Spleen (tissue), 11 donors: Measurements from ENCODE around the gene CRTC3. TPM values are rescaled to one million over a fixed set of nuclear protein-coding genes. Genes with fewer than 3 reads are reported as not detected.
A peak's percentile ranks its signal among the peaks of the same experiment; 100 is the strongest.

Experiments
- DNase-seq: peaks from one replicate; pipeline ENCODE4 v3.0.0-alpha.2; 2020
- H3K27ac ChIP-seq, 8 donors: fragments of 200-600 bp; sonication (generic) in 7 of 8; 1 replicate in 4 of 8; 2 replicates in 4 of 8; pipeline versions ENCODE4 v1.5.0 to v1.8.0; 2016 to 2021; ENCODE audit warnings: inconsistent platforms in 4 of 8, mild to moderate bottlenecking in 4 of 8, moderate library complexity in 1 of 8
- H3K27me3 ChIP-seq, 7 donors: fragments of 200-600 bp; sonication (generic) in 6 of 7; replicated peaks in 1 of 7; 1 replicate in 4 of 7; 2 replicates in 3 of 7; pipeline versions ENCODE4 v1.5.0 to v1.8.0; 2016 to 2021; ENCODE audit warnings: inconsistent platforms in 3 of 7, mild to moderate bottlenecking in 1 of 7
- H3K36me3 ChIP-seq, 6 donors: fragments of 200-600 bp; sonication (generic) in 5 of 6; 1 replicate in 4 of 6; 2 replicates in 2 of 6; pipeline versions ENCODE4 v1.5.0 to v1.8.0; 2016 to 2021; ENCODE audit warnings: inconsistent platforms in 2 of 6
- H3K4me1 ChIP-seq, 6 donors: fragments of 200-600 bp; sonication (generic) in 5 of 6; 1 replicate in 3 of 6; 2 replicates in 3 of 6; pipeline versions ENCODE4 v1.5.0 to v1.8.0; 2016 to 2021; ENCODE audit warnings: inconsistent platforms in 3 of 6
- H3K4me3 ChIP-seq, 8 donors: fragments of 200-600 bp; sonication (generic) in 7 of 8; 1 replicate in 4 of 8; 2 replicates in 4 of 8; pipeline versions ENCODE4 v1.5.0 to v1.8.0; 2016 to 2021; ENCODE audit warnings: inconsistent platforms in 4 of 8, mild to moderate bottlenecking in 4 of 8, moderate library complexity in 2 of 8
- H3K9me3 ChIP-seq, 8 donors: fragments of 200-600 bp; sonication (generic) in 7 of 8; 1 replicate in 4 of 8; 2 replicates in 4 of 8; pipeline versions ENCODE4 v1.5.0 to v1.8.0; 2016 to 2021; ENCODE audit warnings: inconsistent platforms in 4 of 8
- POLR2A ChIP-seq, 3 donors: fragments of 450-650 bp; IDR thresholded peaks; one replicate each; pipeline ENCODE4 v1.5.1; 2017; ENCODE audit warnings: antibody characterized with exemption in 3 of 3, mild to moderate bottlenecking in 1 of 3
- POLR2AphosphoS5 ChIP-seq, 3 donors: sonication (generic); formaldehyde crosslinking; IDR thresholded peaks; one replicate each; pipeline ENCODE4 v1.5.1; 2017; ENCODE audit warnings: antibody characterized with exemption in 3 of 3
- WGBS, 5 donors: extraction: QIAGEN DNeasy Blood & Tissue Kit in 3 of 5; methylation state at CpG; one replicate each; pipeline versions ENCODE4 v1.1.5 to v1.1.7; 2013 to 2018; 5-methylcytosine and 5-hydroxymethylcytosine counted together
- intact Hi-C: fragments of 100-400 bp; cut with DNase I; formaldehyde crosslinking; loops from one replicate; pipeline ENCODE4 v1.15.0; 2023; ENCODE audit warnings: low total_unique reads
- polyA plus RNA-seq, 3 donors: library from polyadenylated mRNA; stranded (reverse); fragments of 200-250 nt; gene quantifications; one replicate each; pipeline ENCODE4 v1.2.1, GENCODE V29; 2013
- total RNA-seq, 7 donors: library from RNA; depleted of rRNA in 3 of 7; stranded (reverse); fragments of >200 nt in 3 of 7; fragmentation: NEBNext Ultra II Directional in 4 of 7; extraction: Animal tissue kit (Norgen Biotek cat#: 25700) in 4 of 7; gene quantifications; one replicate each; pipeline versions ENCODE4 v1.1.0 to v1.2.1, GENCODE V29; 2016 to 2021
- TF ChIP-seq, protein P1 (sequence below), 11 experiments: fragments of 200-600 bp in 7 of 11; fragments of 450-650 bp in 4 of 11; sonication (generic) in 4 of 11; IDR thresholded peaks in 8 of 11; conservative IDR thresholded peaks in 3 of 11; 1 replicate in 7 of 11; 2 replicates in 4 of 11; pipeline versions ENCODE4 v1.4.0 to v1.8.0; 2016 to 2021; ENCODE audit warnings: antibody characterized with exemption in 11 of 11, inconsistent platforms in 4 of 11, mild to moderate bottlenecking in 1 of 11
- donor health status: healthy with polysubstance abuse.
- donor health status: DM: no; HTN: no; CAD: no; lungs with moderate emphysema.
- donor health status: DM: no; HTN: no; CAD: no.
- donor health status: Bipolar disorder and iron deficiency.
- donor health status: healthy.
- donor health status: DM: no; HTN: no; CAD: no.
- donor health status: DM: yes; HTN: yes; CAD: no.

Gene CRTC3
- total and polyA plus RNA-seq, 10 donors: 7.7 to 51.2 (median 43.4) TPM

DNA sequence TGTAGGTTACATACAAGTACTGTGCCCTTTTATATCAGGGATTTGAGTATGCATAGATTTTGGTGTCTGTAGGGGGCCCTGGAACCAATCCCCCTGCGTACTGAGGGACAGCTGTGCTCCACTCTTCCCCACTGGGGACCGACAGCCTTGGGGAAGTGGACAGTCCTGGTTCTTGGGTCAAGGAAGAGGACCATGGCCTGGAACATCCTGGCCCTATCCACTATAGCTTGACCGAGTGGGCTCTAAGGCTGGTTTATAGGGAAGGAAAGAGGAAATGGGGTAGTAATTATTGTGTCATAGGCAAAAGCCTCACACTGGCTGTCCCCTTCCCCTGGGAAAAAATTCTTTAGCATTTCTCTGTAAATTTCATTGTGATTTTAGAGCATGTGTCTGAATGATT is 49.5 kb downstream of the CRTC3 start:
- no peak for DNase-seq
- Histone ChIP-seq H3K27me3 (no peaks in the 10 kb centered on the region), H3K4me1 (peaks cover 7 to 74% (median 33%) of the 10 kb centered on the region in 6 donors), H3K27ac (no peak overlapping the region), H3K4me3 (no peak overlapping the region), H3K9me3 (no peaks in the 10 kb centered on the region), H3K36me3 (no peaks in the 10 kb centered on the region)
- TF ChIP-seq, protein P1, sequence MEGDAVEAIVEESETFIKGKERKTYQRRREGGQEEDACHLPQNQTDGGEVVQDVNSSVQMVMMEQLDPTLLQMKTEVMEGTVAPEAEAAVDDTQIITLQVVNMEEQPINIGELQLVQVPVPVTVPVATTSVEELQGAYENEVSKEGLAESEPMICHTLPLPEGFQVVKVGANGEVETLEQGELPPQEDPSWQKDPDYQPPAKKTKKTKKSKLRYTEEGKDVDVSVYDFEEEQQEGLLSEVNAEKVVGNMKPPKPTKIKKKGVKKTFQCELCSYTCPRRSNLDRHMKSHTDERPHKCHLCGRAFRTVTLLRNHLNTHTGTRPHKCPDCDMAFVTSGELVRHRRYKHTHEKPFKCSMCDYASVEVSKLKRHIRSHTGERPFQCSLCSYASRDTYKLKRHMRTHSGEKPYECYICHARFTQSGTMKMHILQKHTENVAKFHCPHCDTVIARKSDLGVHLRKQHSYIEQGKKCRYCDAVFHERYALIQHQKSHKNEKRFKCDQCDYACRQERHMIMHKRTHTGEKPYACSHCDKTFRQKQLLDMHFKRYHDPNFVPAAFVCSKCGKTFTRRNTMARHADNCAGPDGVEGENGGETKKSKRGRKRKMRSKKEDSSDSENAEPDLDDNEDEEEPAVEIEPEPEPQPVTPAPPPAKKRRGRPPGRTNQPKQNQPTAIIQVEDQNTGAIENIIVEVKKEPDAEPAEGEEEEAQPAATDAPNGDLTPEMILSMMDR (IDR thresholded peaks at IDR 0.05 in 8 of 11, conservative IDR thresholded peaks at IDR 0.05 in 3 of 11): no peak
- TF ChIP-seq POLR2AphosphoS5 (IDR thresholded peaks at IDR 0.05) (no peak), POLR2A (IDR thresholded peaks at IDR 0.05) (no peak)
- intact Hi-C loops: no loop called here
- WGBS, 5 donors: 69 to 82% (median 74%) methylated on average over 3 of the region's 3 CpGs

DNA sequence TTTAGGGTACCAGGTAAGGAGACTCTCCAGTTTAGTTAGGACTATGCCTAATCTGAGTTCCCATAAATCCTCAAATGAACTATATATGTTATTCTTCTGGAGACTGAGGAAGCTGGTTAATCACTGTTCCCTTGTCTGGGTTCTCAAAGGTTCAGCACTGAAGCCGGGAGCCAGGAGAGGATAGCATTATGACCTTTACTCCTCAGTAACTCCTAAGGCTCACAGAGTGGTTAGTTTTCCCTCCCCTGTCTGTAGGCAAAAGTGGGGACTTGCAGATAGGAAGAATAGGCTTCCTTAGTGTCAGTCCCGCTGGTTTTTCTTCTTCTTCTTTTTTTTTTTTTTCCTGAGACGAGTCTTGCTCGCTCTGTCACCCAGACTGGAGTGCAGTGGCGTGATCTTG is 50.4 kb downstream of the CRTC3 start:
- 63 to 78% (median 69%) methylated on average over 5 of the region's 5 CpGs for WGBS, 5 donors
- DNase-seq: no peak
- no peaks in the 10 kb centered on the region for H3K27me3 ChIP-seq
- H3K27ac ChIP-seq: no peak overlapping the region
- TF ChIP-seq POLR2AphosphoS5 (IDR thresholded peaks at IDR 0.05) (no peak), POLR2A (IDR thresholded peaks at IDR 0.05) (no peak)
- TF ChIP-seq, protein P1 (IDR thresholded peaks at IDR 0.05 in 8 of 11, conservative IDR thresholded peaks at IDR 0.05 in 3 of 11): no peak
- H3K4me1 ChIP-seq: peaks cover 7 to 66% (median 33%) of the 10 kb centered on the region in 6 donors
- no peaks in the 10 kb centered on the region for H3K9me3 ChIP-seq
- intact Hi-C loops: no loop called here
- no peak overlapping the region for H3K4me3 ChIP-seq
- H3K36me3 ChIP-seq: no peaks in the 10 kb centered on the region

DNA sequence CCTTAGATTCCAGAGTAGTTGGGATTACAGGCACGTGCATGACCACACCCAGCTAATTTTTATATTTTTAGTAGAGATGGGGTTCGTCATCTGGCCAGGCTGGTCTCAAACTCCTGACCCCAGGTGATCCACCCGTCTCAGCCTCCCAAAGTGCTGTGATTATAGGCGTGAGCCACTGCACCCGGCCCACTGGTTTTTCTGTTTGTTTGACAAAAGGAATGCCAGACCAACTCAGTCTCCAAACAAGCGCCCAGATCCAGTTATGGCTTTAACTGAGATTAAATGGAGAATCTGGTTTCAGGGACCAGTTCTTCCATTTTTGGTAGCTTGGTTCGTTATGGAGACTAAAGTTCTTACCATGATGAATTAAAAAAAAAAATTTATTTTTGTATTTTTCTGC is 50.8 kb downstream of the CRTC3 start:
- H3K4me1 ChIP-seq: peaks cover 7 to 61% (median 33%) of the 10 kb centered on the region in 6 donors
- no peaks in the 10 kb centered on the region for H3K36me3 ChIP-seq
- TF ChIP-seq, protein P1 (IDR thresholded peaks at IDR 0.05 in 8 of 11, conservative IDR thresholded peaks at IDR 0.05 in 3 of 11): no peak
- no peak for TF ChIP-seq POLR2AphosphoS5 (IDR thresholded peaks at IDR 0.05)
- no peak for TF ChIP-seq POLR2A (IDR thresholded peaks at IDR 0.05)
- intact Hi-C loops: no loop called here
- no peak for DNase-seq
- H3K27me3 ChIP-seq: no peaks in the 10 kb centered on the region
- H3K4me3 ChIP-seq: no peak overlapping the region
- WGBS, 5 donors: 86 to 96% (median 90%) methylated on average over 7 of the region's 7 CpGs
- no peaks in the 10 kb centered on the region for H3K9me3 ChIP-seq
- H3K27ac ChIP-seq: peak overlapping the region in 1 of 8 donors; percentile 54

DNA sequence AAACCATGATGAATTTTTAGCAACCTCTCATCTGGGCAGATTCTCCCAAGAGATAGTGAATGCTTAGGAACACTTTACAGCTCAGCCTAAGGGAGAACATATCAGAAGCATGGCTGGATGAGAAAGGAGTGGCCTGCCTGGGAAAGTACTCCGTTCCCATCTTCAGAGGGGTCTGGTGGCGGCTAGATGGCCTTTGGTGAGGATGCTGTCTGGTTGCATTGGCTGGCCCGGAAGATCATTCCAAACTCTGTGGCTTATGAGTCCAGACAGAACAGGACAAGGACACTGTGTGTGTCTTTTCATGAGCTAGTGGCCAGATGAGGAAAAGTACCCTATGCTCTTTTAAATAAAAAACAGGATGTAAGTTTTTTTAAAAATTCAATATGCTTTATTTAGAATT is 51.2 kb downstream of the CRTC3 start:
- 88 to 96% (median 92%) methylated on average over 3 of the region's 3 CpGs for WGBS, 5 donors
- Histone ChIP-seq H3K9me3 (no peaks in the 10 kb centered on the region), H3K27ac (peak overlapping the region in 1 of 8 donors; percentile 54)

More for the DNA sequence above, 51.2 kb downstream of the CRTC3 start:
- DNase-seq: no peak
- no peaks in the 10 kb centered on the region for H3K27me3 ChIP-seq
- no peak overlapping the region for H3K4me3 ChIP-seq
- no peaks in the 10 kb centered on the region for H3K36me3 ChIP-seq
- intact Hi-C loops: no loop called here
- peaks cover 7 to 63% (median 33%) of the 10 kb centered on the region in 6 donors for H3K4me1 ChIP-seq
- TF ChIP-seq POLR2A (IDR thresholded peaks at IDR 0.05) (no peak), POLR2AphosphoS5 (IDR thresholded peaks at IDR 0.05) (no peak)
- TF ChIP-seq, protein P1 (IDR thresholded peaks at IDR 0.05 in 8 of 11, conservative IDR thresholded peaks at IDR 0.05 in 3 of 11): no peak
